Measurements from ENCODE around the gene SRP14. TPM values are rescaled to one million over a fixed set of nuclear protein-coding genes. Genes with fewer than 3 reads are reported as not detected.

SRP14 gene
- total RNA-seq, 2 experiments from 2014 or later = 120 to 126 TPM

DNA sequence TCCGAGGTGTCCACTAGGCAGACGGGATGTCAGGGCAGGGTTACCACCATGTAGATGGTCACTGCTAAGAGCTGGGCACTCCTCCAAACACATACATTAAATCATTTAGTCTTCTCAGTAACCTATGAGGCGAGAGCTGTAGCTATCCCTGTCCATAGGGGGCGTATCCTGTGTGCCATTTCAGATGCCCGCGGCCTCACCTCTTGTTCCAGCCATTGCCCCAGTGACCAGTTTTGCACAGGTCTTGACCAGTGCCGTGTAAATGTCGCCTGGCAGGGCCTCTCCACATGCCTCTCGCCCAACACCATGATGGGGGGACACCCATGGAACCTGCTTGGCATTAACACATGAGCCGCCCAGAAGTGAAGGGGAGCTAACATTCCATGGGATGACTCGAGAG, 20.8 kb upstream of the SRP14 start:
- DNase-seq = no peak
- ChIA-PET CTCF (interaction anchor here (0.8 to 1.0 kb wide), 2 partner anchors 17 to 215 kb away, joined by 3 read pairs; no protein-coding TSS in a partner anchor), POLR2A (interaction anchor here (1.0 kb wide), 1 partner anchor 23 kb away, joined by 3 read pairs; no protein-coding TSS in a partner anchor)
- Histone ChIP-seq H3K36me3 (ENCODE audit: insufficient read depth, low read length) (no peaks in the 10 kb centered on the region), H3K4me1 (ENCODE audit: insufficient read depth, low read length) (peaks cover 30% of the 10 kb centered on the region), H3K27me3 (ENCODE audit: control insufficient read depth in 1 of 2, insufficient read depth in 2 of 2, low read length in 2 of 2) (no peaks in the 10 kb centered on the region), H3K4me3 (ENCODE audit: low read length) (no peak overlapping the region), H3K27ac (ENCODE audit: low read depth in 1 of 2, low read length in 2 of 2) (no peak overlapping the region), H3K9me3 (ENCODE audit: control insufficient read depth in 1 of 2, insufficient read depth in 1 of 2, low read length in 2 of 2) (no peaks in the 10 kb centered on the region)
- H3K27me3 Mint-ChIP-seq = no peaks in the 10 kb centered on the region
- no peak for ATAC-seq (ENCODE audit: poor library complexity)
- peaks cover 43% of the 10 kb centered on the region for H3K4me1 Mint-ChIP-seq (ENCODE audit: low read depth)
- H3K4me3 Mint-ChIP-seq = no peak overlapping the region
- no peak overlapping the region for H3K27ac Mint-ChIP-seq
- TF ChIP-seq, protein P1, sequence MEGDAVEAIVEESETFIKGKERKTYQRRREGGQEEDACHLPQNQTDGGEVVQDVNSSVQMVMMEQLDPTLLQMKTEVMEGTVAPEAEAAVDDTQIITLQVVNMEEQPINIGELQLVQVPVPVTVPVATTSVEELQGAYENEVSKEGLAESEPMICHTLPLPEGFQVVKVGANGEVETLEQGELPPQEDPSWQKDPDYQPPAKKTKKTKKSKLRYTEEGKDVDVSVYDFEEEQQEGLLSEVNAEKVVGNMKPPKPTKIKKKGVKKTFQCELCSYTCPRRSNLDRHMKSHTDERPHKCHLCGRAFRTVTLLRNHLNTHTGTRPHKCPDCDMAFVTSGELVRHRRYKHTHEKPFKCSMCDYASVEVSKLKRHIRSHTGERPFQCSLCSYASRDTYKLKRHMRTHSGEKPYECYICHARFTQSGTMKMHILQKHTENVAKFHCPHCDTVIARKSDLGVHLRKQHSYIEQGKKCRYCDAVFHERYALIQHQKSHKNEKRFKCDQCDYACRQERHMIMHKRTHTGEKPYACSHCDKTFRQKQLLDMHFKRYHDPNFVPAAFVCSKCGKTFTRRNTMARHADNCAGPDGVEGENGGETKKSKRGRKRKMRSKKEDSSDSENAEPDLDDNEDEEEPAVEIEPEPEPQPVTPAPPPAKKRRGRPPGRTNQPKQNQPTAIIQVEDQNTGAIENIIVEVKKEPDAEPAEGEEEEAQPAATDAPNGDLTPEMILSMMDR (IDR thresholded peaks at IDR 0.05) = no peak
- H3K36me3 Mint-ChIP-seq (ENCODE audit: low read depth) = no peaks in the 10 kb centered on the region
- intact Hi-C loops (cut with DNase I, micrococcal nuclease) = no loop called here
- H3K9me3 Mint-ChIP-seq = no peaks in the 10 kb centered on the region

DNA sequence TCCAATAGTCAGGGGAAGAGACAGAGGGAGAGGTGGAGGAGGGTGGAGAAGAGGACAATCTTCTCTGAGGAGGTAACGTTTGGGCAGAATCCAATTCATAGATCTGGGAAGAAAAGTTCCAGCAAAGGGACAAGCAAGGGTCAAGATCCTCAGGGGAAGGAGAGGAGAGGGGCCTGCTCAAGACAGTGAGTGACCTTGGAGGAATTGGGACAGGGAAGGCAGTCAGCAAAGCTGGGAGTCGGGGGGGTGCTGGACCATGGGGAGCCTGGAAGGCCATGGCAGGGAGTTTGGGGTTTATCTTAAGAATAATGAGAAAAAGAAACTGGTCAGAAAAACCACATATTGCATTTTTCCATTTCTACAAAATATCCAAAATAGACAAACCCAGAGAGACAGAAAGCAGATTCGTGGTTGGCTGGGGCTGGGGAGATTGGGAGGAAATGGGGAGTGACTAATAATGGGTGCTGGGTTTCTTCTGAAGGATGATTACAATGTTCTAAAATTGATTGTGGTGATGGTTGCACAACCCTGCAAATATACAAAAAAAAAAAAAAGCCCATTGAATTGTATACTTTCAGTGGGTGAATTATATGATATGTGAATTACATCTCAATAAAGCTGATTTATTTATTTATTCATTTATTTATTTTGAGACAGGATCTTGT, 19.6 kb upstream of the SRP14 start:
- H3K4me3 Mint-ChIP-seq = no peak overlapping the region
- H3K27me3 ChIP-seq (ENCODE audit: control insufficient read depth in 1 of 2, insufficient read depth in 2 of 2, low read length in 2 of 2) = no peaks in the 10 kb centered on the region
- H3K4me1 Mint-ChIP-seq (ENCODE audit: low read depth) = peaks cover 42% of the 10 kb centered on the region
- no peaks in the 10 kb centered on the region for H3K9me3 ChIP-seq (ENCODE audit: control insufficient read depth in 1 of 2, insufficient read depth in 1 of 2, low read length in 2 of 2)
- no peak overlapping the region for H3K27ac Mint-ChIP-seq
- ChIA-PET POLR2A (interaction anchor here (0.6 kb wide), 1 partner anchor 243 kb away, joined by 4 read pairs; no protein-coding TSS in a partner anchor), CTCF (interaction anchor here (0.7 to 1.0 kb wide), 3 partner anchors 46 to 1334 kb away, joined by 3 to 4 read pairs (median 4); no protein-coding TSS in a partner anchor)
- intact Hi-C loops (cut with DNase I, micrococcal nuclease) = no loop called here
- no peak for DNase-seq
- no peaks in the 10 kb centered on the region for H3K36me3 Mint-ChIP-seq (ENCODE audit: low read depth)
- H3K27ac ChIP-seq (ENCODE audit: low read depth in 1 of 2, low read length in 2 of 2) = no peak overlapping the region
- H3K4me1 ChIP-seq (ENCODE audit: insufficient read depth, low read length) = peaks cover 34% of the 10 kb centered on the region
- no peaks in the 10 kb centered on the region for H3K27me3 Mint-ChIP-seq
- no peak for ATAC-seq (ENCODE audit: poor library complexity)
- H3K9me3 Mint-ChIP-seq = no peaks in the 10 kb centered on the region
- no peak overlapping the region for H3K4me3 ChIP-seq (ENCODE audit: low read length)
- H3K36me3 ChIP-seq (ENCODE audit: insufficient read depth, low read length) = no peaks in the 10 kb centered on the region
- TF ChIP-seq, protein P1 (IDR thresholded peaks at IDR 0.05) = no peak

DNA sequence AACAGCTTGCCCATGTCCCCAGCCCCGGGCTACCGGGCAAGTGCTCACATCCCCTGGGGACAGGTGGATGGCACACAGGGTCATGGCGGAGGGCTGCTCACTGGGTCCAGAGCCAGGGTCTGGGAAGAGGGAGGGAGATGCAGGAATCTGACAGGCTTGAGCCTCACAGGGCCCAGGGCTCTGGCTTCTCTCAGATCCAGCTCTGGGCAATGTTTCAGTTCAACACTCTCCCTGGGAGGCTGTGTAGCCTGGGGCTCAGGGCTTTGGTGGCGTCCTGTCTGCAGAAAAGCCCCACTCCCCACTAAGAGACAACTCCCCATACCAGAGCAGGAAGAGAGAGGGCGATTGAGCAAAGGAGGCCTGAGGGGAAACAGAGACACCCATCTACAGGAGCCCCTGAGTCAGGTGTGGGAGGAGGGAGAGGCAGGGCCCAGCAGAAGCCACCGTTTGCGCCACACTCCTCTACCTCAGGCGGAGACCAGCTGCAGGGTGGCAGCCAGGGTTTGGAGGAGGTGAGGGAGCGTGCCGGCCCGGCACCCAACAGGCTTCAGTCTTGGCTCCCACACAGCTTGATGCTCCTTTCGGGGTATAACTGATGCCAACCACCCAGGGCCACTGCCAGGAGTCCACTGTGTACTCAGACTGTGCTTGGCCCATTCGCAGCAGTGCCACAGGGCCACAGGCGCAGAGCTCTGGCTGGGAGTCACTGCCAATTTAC, 16.8 kb upstream of the SRP14 start:
- CTCF ChIA-PET = interaction anchor here (1.8 kb wide), 1 partner anchor 10 kb away, joined by 4 read pairs; no protein-coding TSS in a partner anchor
- ATAC-seq (ENCODE audit: poor library complexity) (peak; percentile 27), DNase-seq (peak in 1 of 14 experiments; percentile 39)
- Histone ChIP-seq H3K4me3 (ENCODE audit: low read length) (no peak overlapping the region), H3K27ac (ENCODE audit: low read depth in 1 of 2, low read length in 2 of 2) (no peak overlapping the region), H3K27me3 (ENCODE audit: control insufficient read depth in 1 of 2, insufficient read depth in 2 of 2, low read length in 2 of 2) (no peaks in the 10 kb centered on the region), H3K4me1 (ENCODE audit: insufficient read depth, low read length) (peaks cover 36% of the 10 kb centered on the region), H3K36me3 (ENCODE audit: insufficient read depth, low read length) (no peaks in the 10 kb centered on the region), H3K9me3 (ENCODE audit: control insufficient read depth in 1 of 2, insufficient read depth in 1 of 2, low read length in 2 of 2) (no peaks in the 10 kb centered on the region)
- peaks cover 69% of the 10 kb centered on the region for H3K4me1 Mint-ChIP-seq (ENCODE audit: low read depth)
- no peaks in the 10 kb centered on the region for H3K27me3 Mint-ChIP-seq
- H3K4me3 Mint-ChIP-seq = peak overlapping the region; percentile 72
- no peaks in the 10 kb centered on the region for H3K9me3 Mint-ChIP-seq
- POLR2A ChIA-PET = interaction anchor here (0.7 to 1.9 kb wide), 7 partner anchors 8 to 50 kb away, joined by 3 to 6 read pairs (median 3); partner anchors contain the start of gene SRP14
- TF ChIP-seq, protein P1 (IDR thresholded peaks at IDR 0.05) = no peak
- intact Hi-C loops (cut with DNase I, micrococcal nuclease) = no loop called here
- H3K36me3 Mint-ChIP-seq (ENCODE audit: low read depth) = no peaks in the 10 kb centered on the region
- peak overlapping the region; percentile 78 for H3K27ac Mint-ChIP-seq

Data from CD4-positive, alpha-beta T cell (primary cell).